Caco-2 (cell line): ENCODE results near the gene PARVA. TPM values are rescaled to one million over a fixed set of nuclear protein-coding genes. Genes with fewer than 3 reads are reported as not detected.

Source experiments
- BruUV-seq: library from RNA; stranded (reverse); fragments of 400-500 nt; replicated peaks from 2 replicates; lab custom pipeline; 2021; lab: Mats Ljungman, UMichigan
- CTCF ChIA-PET: fragments of 300-600 bp; sonication (Branson Sonifier 250); formaldehyde crosslinking; loops from one replicate; lab custom pipeline; 2022; ENCODE audit warnings: antibody characterized with exemption; lab: Charles Lee
- POLR2A ChIA-PET: fragments of 300-600 bp; sonication (Branson Sonifier 250); formaldehyde crosslinking; loops from one replicate; lab custom pipeline; 2022; ENCODE audit warnings: antibody characterized with exemption; lab: Charles Lee
- DNase-seq, 2 experiments: peaks; one replicate each; pipeline versions ENCODE4 v3.0.0 to v3.0.0-alpha.2; 2020 to 2022
- H3K27me3 ChIP-seq: replicated peaks from 2 replicates; pipeline ENCODE4 v1.6.0; 2011; ENCODE audit warnings: low read length; ENCODE audit not compliant: control insufficient read depth, insufficient read depth
- H3K36me3 ChIP-seq: 2 replicates; pipeline ENCODE4 v1.5.1; 2011; ENCODE audit warnings: low read length; ENCODE audit not compliant: control insufficient read depth, insufficient read depth
- H3K4me1 ChIP-seq: fragments of 250-450 bp; sonication (Bioruptor Pico); 2 replicates; pipeline ENCODE4 v1.5.1; 2020; ENCODE audit warnings: mild to moderate bottlenecking
- H3K4me3 ChIP-seq: 2 replicates; pipeline ENCODE4 v1.5.1; 2011; ENCODE audit warnings: low read depth, mild to moderate bottlenecking, control low read depth, low read length
- H3K9me3 ChIP-seq: fragments of 250-450 bp; sonication (Bioruptor Pico); 2 replicates; pipeline ENCODE4 v1.5.1; 2020; ENCODE audit warnings: mild to moderate bottlenecking, moderate library complexity
- H3K27ac Mint-ChIP-seq: one replicate; pipeline ENCODE4 v1.8.0; 2022; ENCODE audit warnings: mixed read lengths; ENCODE audit not compliant: unreplicated experiment
- H3K27me3 Mint-ChIP-seq: one replicate; pipeline ENCODE4 v1.8.0; 2022; ENCODE audit warnings: mixed read lengths; ENCODE audit not compliant: insufficient read depth, unreplicated experiment
- H3K36me3 Mint-ChIP-seq: one replicate; pipeline ENCODE4 v1.8.0; 2022; ENCODE audit warnings: mild to moderate bottlenecking, mixed read lengths; ENCODE audit not compliant: insufficient read depth, unreplicated experiment
- H3K4me1 Mint-ChIP-seq: one replicate; pipeline ENCODE4 v1.8.0; 2022; ENCODE audit warnings: low read depth, mixed read lengths; ENCODE audit not compliant: unreplicated experiment
- H3K4me3 Mint-ChIP-seq: one replicate; pipeline ENCODE4 v1.8.0; 2022; ENCODE audit warnings: mild to moderate bottlenecking, moderate library complexity, mixed read lengths; ENCODE audit not compliant: unreplicated experiment
- H3K9me3 Mint-ChIP-seq: one replicate; pipeline ENCODE4 v1.8.0; 2022; ENCODE audit warnings: mixed read lengths; ENCODE audit not compliant: unreplicated experiment
- intact Hi-C: fragments of 100-400 bp; cut with micrococcal nuclease; formaldehyde crosslinking; loops from one replicate; pipeline ENCODE4 v1.10.0; 2022; ENCODE audit not compliant: unreplicated experiment
- total RNA-seq: library from RNA; stranded (reverse); gene quantifications from 2 replicates; pipeline ENCODE4 v1.2.3, GENCODE V29; 2022
- TF ChIP-seq, protein P1 (sequence below), 2 experiments: fragments of 200-600 bp in 1 of 2; IDR thresholded peaks; 1 replicate in 1 of 2; 2 replicates in 1 of 2; pipeline versions ENCODE4 v1.5.1 to v1.8.0; 2011 to 2022; ENCODE audit warnings: antibody characterized with exemption in 1 of 2, control low read depth in 1 of 2, inconsistent platforms in 1 of 2, low read depth in 1 of 2, low read length in 1 of 2, mild to moderate bottlenecking in 1 of 2, moderate library complexity in 1 of 2; ENCODE audit not compliant: insufficient read depth in 1 of 2, severe bottlenecking in 1 of 2, unreplicated experiment in 1 of 2

PARVA gene
- total RNA-seq, 1 experiment from 2014 or later, result 45.3 TPM

DNA sequence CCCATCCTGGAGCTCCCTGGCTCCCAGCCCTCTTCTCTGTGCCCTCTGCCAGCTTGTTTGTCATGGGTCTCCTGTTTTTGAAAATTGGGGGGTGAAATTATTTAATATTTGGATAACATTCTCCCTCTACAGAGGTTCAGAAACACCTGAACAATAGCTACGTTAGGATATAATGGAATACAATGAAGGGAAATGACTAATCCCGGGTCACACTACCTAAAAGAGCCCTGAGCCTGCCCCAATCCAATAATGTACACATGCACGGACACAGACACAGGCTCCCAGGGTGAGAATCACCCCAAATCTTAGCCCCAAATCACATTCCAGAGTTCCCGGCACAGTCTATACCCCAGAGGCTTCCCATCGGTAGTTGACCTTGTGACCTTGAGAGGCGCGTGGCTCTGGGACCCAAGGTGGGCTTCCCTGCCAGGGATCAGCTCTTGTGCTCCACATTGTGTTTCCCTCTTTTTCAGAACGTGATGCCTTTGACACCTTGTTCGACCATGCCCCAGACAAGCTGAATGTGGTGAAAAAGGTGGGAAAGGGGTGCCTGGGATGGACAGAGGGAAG lies 135.5 kb downstream of the PARVA start:
- no peaks in the 10 kb centered on the region for H3K27me3 ChIP-seq
- no peaks in the 10 kb centered on the region for H3K9me3 ChIP-seq
- Mint-ChIP-seq H3K4me1 (peaks cover 27% of the 10 kb centered on the region), H3K27me3 (no peaks in the 10 kb centered on the region), H3K27ac (no peak overlapping the region), H3K4me3 (no peak overlapping the region), H3K9me3 (no peaks in the 10 kb centered on the region), H3K36me3 (peaks cover 10% of the 10 kb centered on the region)
- no TSS peak for BruUV-seq
- CTCF ChIA-PET, result no interaction called here
- POLR2A ChIA-PET, result no interaction called here
- H3K4me1 ChIP-seq, result peaks cover 39% of the 10 kb centered on the region
- TF ChIP-seq, protein P1, sequence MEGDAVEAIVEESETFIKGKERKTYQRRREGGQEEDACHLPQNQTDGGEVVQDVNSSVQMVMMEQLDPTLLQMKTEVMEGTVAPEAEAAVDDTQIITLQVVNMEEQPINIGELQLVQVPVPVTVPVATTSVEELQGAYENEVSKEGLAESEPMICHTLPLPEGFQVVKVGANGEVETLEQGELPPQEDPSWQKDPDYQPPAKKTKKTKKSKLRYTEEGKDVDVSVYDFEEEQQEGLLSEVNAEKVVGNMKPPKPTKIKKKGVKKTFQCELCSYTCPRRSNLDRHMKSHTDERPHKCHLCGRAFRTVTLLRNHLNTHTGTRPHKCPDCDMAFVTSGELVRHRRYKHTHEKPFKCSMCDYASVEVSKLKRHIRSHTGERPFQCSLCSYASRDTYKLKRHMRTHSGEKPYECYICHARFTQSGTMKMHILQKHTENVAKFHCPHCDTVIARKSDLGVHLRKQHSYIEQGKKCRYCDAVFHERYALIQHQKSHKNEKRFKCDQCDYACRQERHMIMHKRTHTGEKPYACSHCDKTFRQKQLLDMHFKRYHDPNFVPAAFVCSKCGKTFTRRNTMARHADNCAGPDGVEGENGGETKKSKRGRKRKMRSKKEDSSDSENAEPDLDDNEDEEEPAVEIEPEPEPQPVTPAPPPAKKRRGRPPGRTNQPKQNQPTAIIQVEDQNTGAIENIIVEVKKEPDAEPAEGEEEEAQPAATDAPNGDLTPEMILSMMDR (IDR thresholded peaks at IDR 0.05; ENCODE audit: insufficient read depth in 1 of 2, low read depth in 1 of 2, low read length in 1 of 2, severe bottlenecking in 1 of 2, unreplicated experiment in 1 of 2), result no peak
- no peak for DNase-seq
- intact Hi-C loops, result no loop called here
- H3K36me3 ChIP-seq, result no peaks in the 10 kb centered on the region
- H3K4me3 ChIP-seq, result no peak overlapping the region

DNA sequence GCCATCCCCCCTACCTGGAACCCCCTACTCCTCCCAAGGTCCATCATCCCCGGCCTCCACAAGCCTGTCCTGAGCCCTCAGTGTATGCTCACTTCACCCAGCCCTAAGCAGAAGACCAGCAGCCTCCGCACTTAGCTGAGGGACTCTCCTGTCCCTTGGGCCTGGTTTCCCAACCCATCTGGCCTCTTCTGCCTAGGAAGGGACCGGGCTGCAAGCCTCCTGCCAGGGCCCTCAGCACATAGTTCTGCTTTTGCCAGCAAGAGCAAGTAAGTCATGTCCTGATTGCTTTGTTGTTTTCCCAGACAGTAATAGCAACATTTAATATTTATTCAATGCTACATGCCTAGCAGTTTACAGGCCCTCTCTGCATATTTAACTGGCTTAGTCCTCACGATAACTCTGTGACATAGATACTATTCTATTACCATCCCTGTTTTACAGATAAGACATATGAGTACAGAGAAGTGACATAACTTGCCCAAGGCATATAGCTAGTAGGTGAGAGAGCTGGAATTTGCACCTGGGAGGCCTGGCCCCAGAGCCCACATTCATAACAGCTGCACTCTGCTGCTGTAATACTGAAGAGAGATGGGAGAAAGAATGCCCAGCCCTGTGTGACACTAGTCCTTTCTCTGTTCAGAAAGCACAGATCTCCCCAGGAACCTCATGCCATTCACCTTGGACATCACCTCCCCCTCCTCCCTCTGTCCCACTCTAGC lies 139.2 kb downstream of the PARVA start:
- peak; percentile 57 to 62 for DNase-seq
- peaks cover 10% of the 10 kb centered on the region for H3K36me3 Mint-ChIP-seq
- Histone ChIP-seq H3K9me3 (no peaks in the 10 kb centered on the region), H3K4me1 (peaks cover 26% of the 10 kb centered on the region), H3K4me3 (no peak overlapping the region), H3K36me3 (no peaks in the 10 kb centered on the region), H3K27me3 (no peaks in the 10 kb centered on the region)
- POLR2A ChIA-PET, result no interaction called here
- H3K9me3 Mint-ChIP-seq, result no peaks in the 10 kb centered on the region
- no peaks in the 10 kb centered on the region for H3K27me3 Mint-ChIP-seq
- CTCF ChIA-PET, result interaction anchor here (0.8 to 1.2 kb wide), 2 partner anchors 299 to 372 kb away, joined by 3 to 4 read pairs; no protein-coding TSS in a partner anchor
- no TSS peak for BruUV-seq
- peaks cover 21% of the 10 kb centered on the region for H3K4me1 Mint-ChIP-seq
- H3K27ac Mint-ChIP-seq, result no peak overlapping the region
- TF ChIP-seq, protein P1 (IDR thresholded peaks at IDR 0.05; ENCODE audit: insufficient read depth in 1 of 2, low read depth in 1 of 2, low read length in 1 of 2, severe bottlenecking in 1 of 2, unreplicated experiment in 1 of 2), result no peak
- intact Hi-C loops, result no loop called here
- no peak overlapping the region for H3K4me3 Mint-ChIP-seq

DNA sequence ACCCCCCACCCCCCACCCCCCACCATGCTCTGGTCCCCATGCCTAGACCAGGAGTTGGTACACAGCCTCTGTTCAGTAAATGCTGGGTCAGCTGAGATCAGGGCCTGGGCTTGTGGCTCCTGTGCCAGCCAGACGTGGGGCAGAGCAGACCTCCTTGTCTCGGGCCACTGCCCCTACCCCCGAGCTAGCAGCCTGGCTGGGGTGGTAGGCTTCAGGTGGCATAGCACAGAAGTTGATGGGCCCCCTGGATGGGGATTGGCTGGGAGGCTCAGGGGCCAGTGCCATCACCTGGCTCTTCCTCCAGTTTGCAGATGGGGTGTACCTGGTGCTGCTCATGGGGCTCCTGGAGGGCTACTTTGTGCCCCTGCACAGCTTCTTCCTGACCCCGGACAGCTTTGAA lies 139.9 kb downstream of the PARVA start:
- Histone ChIP-seq H3K36me3 (no peaks in the 10 kb centered on the region), H3K4me3 (no peak overlapping the region), H3K27me3 (no peaks in the 10 kb centered on the region), H3K4me1 (peaks cover 26% of the 10 kb centered on the region), H3K9me3 (no peaks in the 10 kb centered on the region)
- intact Hi-C loops, result no loop called here
- DNase-seq, result no peak
- H3K36me3 Mint-ChIP-seq, result peaks cover 10% of the 10 kb centered on the region
- H3K27me3 Mint-ChIP-seq, result no peaks in the 10 kb centered on the region
- POLR2A ChIA-PET, result no interaction called here
- H3K27ac Mint-ChIP-seq, result no peak overlapping the region
- TF ChIP-seq, protein P1 (IDR thresholded peaks at IDR 0.05; ENCODE audit: insufficient read depth in 1 of 2, low read depth in 1 of 2, low read length in 1 of 2, severe bottlenecking in 1 of 2, unreplicated experiment in 1 of 2), result no peak
- no peak overlapping the region for H3K4me3 Mint-ChIP-seq
- no peaks in the 10 kb centered on the region for H3K9me3 Mint-ChIP-seq
- CTCF ChIA-PET, result interaction anchor here (0.8 to 1.2 kb wide), 2 partner anchors 298 to 371 kb away, joined by 3 to 4 read pairs; no protein-coding TSS in a partner anchor
- peaks cover 21% of the 10 kb centered on the region for H3K4me1 Mint-ChIP-seq
- BruUV-seq, result no TSS peak
